OCI-LY1 (cell line): ENCODE measurements around the gene ASPG.

Experiments used
- CTCF ChIP-seq: fragments of 200-600 bp; sonication (generic), shearing (Covaris generic); IDR thresholded peaks from 2 replicates; pipeline ENCODE4 v1.5.1; 2017; ENCODE audit warnings: mild to moderate bottlenecking, antibody characterized with exemption, low read length, moderate library complexity, mixed read lengths
- EZH2 ChIP-seq: fragments of 200-600 bp; sonication (generic), shearing (Covaris generic); IDR thresholded peaks from 2 replicates; pipeline ENCODE4 v1.8.0; 2017; ENCODE audit warnings: borderline replicate concordance, mixed run types, mild to moderate bottlenecking, antibody characterized with exemption, low read length, moderate library complexity, mixed read lengths

- no peak for TF ChIP-seq EZH2
- TF ChIP-seq CTCF, result no peak
Measured at GRCh38 chr14:104098272-104099095, 13.0 kb downstream of the ASPG start.
